ENCODE results near the gene RCAN1.
A peak's percentile ranks its signal among the peaks of the same experiment; 100 is the strongest.

RCAN1 gene

DNA sequence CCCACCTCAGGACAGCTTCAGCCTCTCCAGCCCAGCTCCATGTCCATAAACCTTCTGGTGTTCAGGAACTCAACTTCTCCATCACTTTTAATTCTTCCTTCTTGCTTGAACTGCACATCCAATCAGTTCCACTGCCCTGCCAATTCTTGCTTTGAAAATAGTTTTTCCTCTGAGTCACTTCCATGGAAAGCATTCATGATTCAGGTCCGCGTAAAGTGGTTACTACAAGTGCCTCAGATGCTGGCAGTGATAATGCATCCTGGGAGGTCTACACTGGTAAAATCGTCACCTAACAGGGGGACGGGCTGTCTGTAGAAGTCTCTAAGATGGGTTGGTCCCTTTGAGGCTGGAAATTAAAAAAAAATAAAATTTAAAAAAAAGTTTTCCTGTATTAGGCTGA, 25.9 kb upstream of the RCAN1 start:
- Histone ChIP-seq H3K27ac (ENCODE audit: low read depth, low read length) (peak overlapping the region; percentile 48), H2AFZ (ENCODE audit: low read length, unreplicated experiment) (peak overlapping the region; percentile 83), H3K36me3 (ENCODE audit: insufficient read depth, low read length) (no peaks in the 10 kb centered on the region), H3K4me3 (ENCODE audit: low read depth, low read length) (peak overlapping the region; percentile 55), H3K79me2 (ENCODE audit: control insufficient read depth, insufficient read depth, low read length, unreplicated experiment) (no peaks in the 10 kb centered on the region), H3K4me1 (ENCODE audit: control insufficient read depth, insufficient read depth, low read length, unreplicated experiment) (peaks cover 11% of the 10 kb centered on the region), H3K27me3 (ENCODE audit: insufficient read depth, low read length) (no peaks in the 10 kb centered on the region)

GRCh38 chr21:34639882-34640788, 25.2 kb upstream of the RCAN1 start:
- H3K4me1 ChIP-seq (ENCODE audit: control insufficient read depth, insufficient read depth, low read length, unreplicated experiment) = peaks cover 11% of the 10 kb centered on the region
- H3K4me3 ChIP-seq (ENCODE audit: low read depth, low read length) = peak overlapping the region; percentile 55
- peak overlapping the region; percentile 48 for H3K27ac ChIP-seq (ENCODE audit: low read depth, low read length)
- H3K27me3 ChIP-seq (ENCODE audit: insufficient read depth, low read length) = peaks cover 5% of the 10 kb centered on the region
- no peaks in the 10 kb centered on the region for H3K36me3 ChIP-seq (ENCODE audit: insufficient read depth, low read length)
- H2AFZ ChIP-seq (ENCODE audit: low read length, unreplicated experiment) = peak overlapping the region; percentile 83
- no peaks in the 10 kb centered on the region for H3K79me2 ChIP-seq (ENCODE audit: control insufficient read depth, insufficient read depth, low read length, unreplicated experiment)

DNA sequence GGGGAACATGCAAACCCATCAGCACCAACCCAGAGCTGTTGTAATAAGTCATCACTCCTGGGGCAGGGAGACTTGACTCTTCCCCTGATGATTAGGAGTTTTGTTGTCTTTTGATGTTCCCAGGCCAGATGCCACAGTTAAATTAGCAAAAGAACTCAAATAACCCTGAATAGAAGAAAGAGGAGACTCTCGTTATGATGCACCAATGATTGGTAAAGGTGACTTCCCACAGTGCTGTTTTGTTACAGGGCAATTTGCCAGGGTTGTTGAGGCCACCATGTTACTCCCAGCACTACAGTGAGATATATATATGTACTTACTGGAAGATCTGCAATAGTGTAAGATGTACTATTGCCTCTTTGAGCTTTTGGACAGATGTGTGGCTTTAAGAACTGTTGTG, 24.3 kb upstream of the RCAN1 start:
- Histone ChIP-seq H3K36me3 (ENCODE audit: insufficient read depth, low read length) (no peaks in the 10 kb centered on the region), H2AFZ (ENCODE audit: low read length, unreplicated experiment) (no peak overlapping the region), H3K27ac (ENCODE audit: low read depth, low read length) (no peak overlapping the region)

DNA sequence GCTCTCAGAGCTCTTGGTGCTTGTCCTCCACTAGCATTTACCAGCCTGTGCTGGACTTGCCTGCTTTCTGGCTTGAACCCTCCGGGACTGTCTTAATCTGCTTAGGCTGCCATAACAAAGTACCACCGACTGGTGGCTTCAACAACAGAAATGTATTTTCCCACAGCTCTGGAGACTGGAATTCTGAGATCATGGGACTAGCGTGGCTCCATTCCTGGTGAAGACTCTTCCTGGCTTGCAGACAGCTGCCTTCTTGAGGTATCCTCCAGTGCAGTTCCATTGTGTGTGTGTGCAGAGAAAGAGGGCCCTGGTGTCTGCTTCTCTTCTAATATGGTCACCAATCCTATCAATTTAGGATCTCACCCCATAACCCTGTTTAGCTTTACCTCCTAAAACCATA, 22.0 kb upstream of the RCAN1 start:
- peaks cover 11% of the 10 kb centered on the region for H3K4me1 ChIP-seq (ENCODE audit: control insufficient read depth, insufficient read depth, low read length, unreplicated experiment)
- H3K4me3 ChIP-seq (ENCODE audit: low read depth, low read length) = no peak overlapping the region
- H2AFZ ChIP-seq (ENCODE audit: low read length, unreplicated experiment) = no peak overlapping the region
- H3K27me3 ChIP-seq (ENCODE audit: insufficient read depth, low read length) = peaks cover 33% of the 10 kb centered on the region
- H3K27ac ChIP-seq (ENCODE audit: low read depth, low read length) = no peak overlapping the region
- H3K36me3 ChIP-seq (ENCODE audit: insufficient read depth, low read length) = no peaks in the 10 kb centered on the region
- H3K79me2 ChIP-seq (ENCODE audit: control insufficient read depth, insufficient read depth, low read length, unreplicated experiment) = no peaks in the 10 kb centered on the region

More for the DNA sequence above, 24.3 kb upstream of the RCAN1 start:
- no peak overlapping the region for H3K4me3 ChIP-seq (ENCODE audit: low read depth, low read length)
- peaks cover 11% of the 10 kb centered on the region for H3K4me1 ChIP-seq (ENCODE audit: control insufficient read depth, insufficient read depth, low read length, unreplicated experiment)
- H3K79me2 ChIP-seq (ENCODE audit: control insufficient read depth, insufficient read depth, low read length, unreplicated experiment) = no peaks in the 10 kb centered on the region
- peaks cover 14% of the 10 kb centered on the region for H3K27me3 ChIP-seq (ENCODE audit: insufficient read depth, low read length)

GRCh38 chr21:34635307-34635706, 20.4 kb upstream of the RCAN1 start:
- Histone ChIP-seq H3K27ac (ENCODE audit: low read depth, low read length) (no peak overlapping the region), H2AFZ (ENCODE audit: low read length, unreplicated experiment) (no peak overlapping the region), H3K4me1 (ENCODE audit: control insufficient read depth, insufficient read depth, low read length, unreplicated experiment) (peaks cover under 1% of the 10 kb centered on the region), H3K27me3 (ENCODE audit: insufficient read depth, low read length) (peaks cover 45% of the 10 kb centered on the region), H3K36me3 (ENCODE audit: insufficient read depth, low read length) (no peaks in the 10 kb centered on the region), H3K79me2 (ENCODE audit: control insufficient read depth, insufficient read depth, low read length, unreplicated experiment) (no peaks in the 10 kb centered on the region), H3K4me3 (ENCODE audit: low read depth, low read length) (no peak overlapping the region)

- H3K36me3 ChIP-seq (ENCODE audit: insufficient read depth, low read length) = no peaks in the 10 kb centered on the region
- H3K79me2 ChIP-seq (ENCODE audit: control insufficient read depth, insufficient read depth, low read length, unreplicated experiment) = no peaks in the 10 kb centered on the region
- no peaks in the 10 kb centered on the region for H3K4me1 ChIP-seq (ENCODE audit: control insufficient read depth, insufficient read depth, low read length, unreplicated experiment)
- no peak overlapping the region for H3K4me3 ChIP-seq (ENCODE audit: low read depth, low read length)
- no peak overlapping the region for H3K27ac ChIP-seq (ENCODE audit: low read depth, low read length)
- no peak overlapping the region for H2AFZ ChIP-seq (ENCODE audit: low read length, unreplicated experiment)
- H3K27me3 ChIP-seq (ENCODE audit: insufficient read depth, low read length) = peaks cover 58% of the 10 kb centered on the region
Measured at GRCh38 chr21:34632498-34632897, 17.6 kb upstream of the RCAN1 start.

DNA sequence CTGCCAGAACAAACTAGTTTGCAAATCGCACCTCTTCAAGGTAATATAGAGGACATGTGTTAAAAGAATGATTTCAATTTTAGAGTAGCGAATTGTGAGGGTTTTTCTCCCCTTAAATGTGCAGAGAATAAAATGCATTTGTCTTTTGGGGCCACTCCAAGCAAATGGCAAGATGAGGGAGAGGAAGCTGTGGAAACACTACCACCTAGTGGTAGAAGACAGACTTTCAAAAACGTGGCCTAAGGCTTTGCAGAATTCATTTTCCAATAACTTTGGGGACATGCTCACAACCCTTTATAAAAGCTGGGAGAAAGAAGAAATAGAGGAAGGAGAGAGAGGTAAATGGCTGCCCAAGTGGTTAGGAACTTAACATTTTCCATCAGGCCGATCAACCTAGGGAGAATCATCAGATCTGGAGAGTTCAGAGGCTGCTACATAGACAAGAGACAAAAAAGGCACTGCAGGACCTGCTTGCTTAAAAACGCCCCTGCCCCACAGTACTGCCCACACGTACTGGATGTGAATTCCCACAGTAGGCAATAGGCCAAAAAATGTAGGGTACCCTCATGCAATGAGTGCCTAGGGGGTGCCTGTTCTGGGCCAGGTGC, 15.7 kb upstream of the RCAN1 start:
- H3K27me3 ChIP-seq (ENCODE audit: insufficient read depth, low read length) = peaks cover 76% of the 10 kb centered on the region
- no peak overlapping the region for H3K4me3 ChIP-seq (ENCODE audit: low read depth, low read length)
- H3K27ac ChIP-seq (ENCODE audit: low read depth, low read length) = no peak overlapping the region
- H3K36me3 ChIP-seq (ENCODE audit: insufficient read depth, low read length) = no peaks in the 10 kb centered on the region
- no peak overlapping the region for H2AFZ ChIP-seq (ENCODE audit: low read length, unreplicated experiment)
- H3K4me1 ChIP-seq (ENCODE audit: control insufficient read depth, insufficient read depth, low read length, unreplicated experiment) = no peaks in the 10 kb centered on the region
- no peaks in the 10 kb centered on the region for H3K79me2 ChIP-seq (ENCODE audit: control insufficient read depth, insufficient read depth, low read length, unreplicated experiment)

- no peaks in the 10 kb centered on the region for H3K36me3 ChIP-seq (ENCODE audit: insufficient read depth, low read length)
- H3K27ac ChIP-seq (ENCODE audit: low read depth, low read length) = no peak overlapping the region
- H3K4me3 ChIP-seq (ENCODE audit: low read depth, low read length) = no peak overlapping the region
- no peak overlapping the region for H2AFZ ChIP-seq (ENCODE audit: low read length, unreplicated experiment)
- H3K4me1 ChIP-seq (ENCODE audit: control insufficient read depth, insufficient read depth, low read length, unreplicated experiment) = no peaks in the 10 kb centered on the region
- H3K79me2 ChIP-seq (ENCODE audit: control insufficient read depth, insufficient read depth, low read length, unreplicated experiment) = no peaks in the 10 kb centered on the region
- peaks cover 68% of the 10 kb centered on the region for H3K27me3 ChIP-seq (ENCODE audit: insufficient read depth, low read length)
Measured at GRCh38 chr21:34626131-34626530, 11.2 kb upstream of the RCAN1 start.

- Histone ChIP-seq H3K4me1 (ENCODE audit: control insufficient read depth, insufficient read depth, low read length, unreplicated experiment) (no peaks in the 10 kb centered on the region), H3K27ac (ENCODE audit: low read depth, low read length) (no peak overlapping the region), H3K36me3 (ENCODE audit: insufficient read depth, low read length) (no peaks in the 10 kb centered on the region), H3K4me3 (ENCODE audit: low read depth, low read length) (no peak overlapping the region), H3K79me2 (ENCODE audit: control insufficient read depth, insufficient read depth, low read length, unreplicated experiment) (no peaks in the 10 kb centered on the region), H2AFZ (ENCODE audit: low read length, unreplicated experiment) (no peak overlapping the region), H3K27me3 (ENCODE audit: insufficient read depth, low read length) (peaks cover 64% of the 10 kb centered on the region)
Measured at GRCh38 chr21:34625030-34625593, 10.2 kb upstream of the RCAN1 start.

DNA sequence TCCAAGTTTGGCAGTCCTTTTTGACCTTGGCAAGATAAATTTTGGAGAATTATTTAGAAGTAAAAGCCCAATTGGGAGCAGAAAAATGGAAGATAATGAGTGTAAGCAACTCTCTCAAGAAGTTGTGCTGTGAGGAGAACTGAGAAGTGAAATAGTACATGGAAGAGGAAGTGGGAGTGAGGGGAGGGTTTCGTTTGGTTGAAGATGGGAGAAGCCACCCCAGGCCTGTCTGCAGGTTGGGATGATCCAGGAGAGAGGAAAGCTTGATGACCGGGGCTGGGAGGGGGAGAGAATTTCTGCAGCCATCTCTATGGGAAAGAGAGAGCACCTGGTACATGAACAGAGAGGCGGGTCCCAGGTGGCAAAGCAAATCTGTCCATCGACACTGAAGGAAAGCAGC, 8.6 kb upstream of the RCAN1 start:
- Histone ChIP-seq H2AFZ (ENCODE audit: low read length, unreplicated experiment) (no peak overlapping the region), H3K27me3 (ENCODE audit: insufficient read depth, low read length) (peaks cover 53% of the 10 kb centered on the region), H3K27ac (ENCODE audit: low read depth, low read length) (no peak overlapping the region), H3K36me3 (ENCODE audit: insufficient read depth, low read length) (no peaks in the 10 kb centered on the region), H3K4me3 (ENCODE audit: low read depth, low read length) (no peak overlapping the region), H3K79me2 (ENCODE audit: control insufficient read depth, insufficient read depth, low read length, unreplicated experiment) (no peaks in the 10 kb centered on the region), H3K4me1 (ENCODE audit: control insufficient read depth, insufficient read depth, low read length, unreplicated experiment) (no peaks in the 10 kb centered on the region)

Data from ACC112 (cell line).